T-helper 1 cell treated with Interleukin-12 subunit alpha and Interleukin-12 subunit beta and Interleukin-4 antibody, amounts not matched to agents 30 ng/mL and 1 ng/mL, for 36 hours (primary cell): ENCODE data around the gene NOTCH4. TPM values are rescaled to one million over a fixed set of nuclear protein-coding genes. Genes with fewer than 3 reads are reported as not detected.

Experiments used
- intact Hi-C: fragments of 100-400 bp; cut with micrococcal nuclease; formaldehyde crosslinking; loops from one replicate; pipeline ENCODE4 v1.15.1; 2024
- total RNA-seq: library from RNA; stranded (reverse); gene quantifications from 2 replicates; pipeline ENCODE4 v1.2.3, GENCODE V29; 2022

Gene NOTCH4
- total RNA-seq, 1 donor from 2014 or later: 0.25 TPM

- intact Hi-C loops: no loop called here
These were observed 74.6 kb downstream of the NOTCH4 start for GRCh38 chr6:32149092-32149755.

- intact Hi-C loops: loop anchor here (1.0 kb wide), 3 partner anchors 20 to 47 kb away; partner anchors contain the start of genes ATF6B and RNF5
These were observed 75.4 kb downstream of the NOTCH4 start for GRCh38 chr6:32148289-32149091.

- intact Hi-C loops: loop anchor here (1.0 kb wide), 3 partner anchors 19 to 48 kb away; partner anchors contain the start of genes ATF6B and RNF5
These were observed 76.3 kb downstream of the NOTCH4 start for GRCh38 chr6:32147401-32148132.

- intact Hi-C loops: no loop called here
These were observed 77.2 kb downstream of the NOTCH4 start for GRCh38 chr6:32146687-32147086.

GRCh38 chr6:32146287-32146686 lies 77.6 kb downstream of the NOTCH4 start:
- intact Hi-C loops: no loop called here

Other genes with a start within 250 kb of the NOTCH4 start
- 4.0 and 4.6 TPM in 2 replicates for gene C4A, start 242.0 kb downstream of the NOTCH4 start, total RNA-seq
- gene C4B, start 209.3 kb downstream of the NOTCH4 start, total RNA-seq: 4.2 and 4.6 TPM in 2 replicates
- 1.0 and 1.4 TPM in 2 replicates for gene CYP21A2, start 185.7 kb downstream of the NOTCH4 start, total RNA-seq
- 5.5 and 6.1 TPM in 2 replicates for gene TNXB, start 114.7 kb downstream of the NOTCH4 start, total RNA-seq
- 147 and 155 TPM in 2 replicates for gene ATF6B, start 95.8 kb downstream of the NOTCH4 start, total RNA-seq
- gene FKBPL, start 93.8 kb downstream of the NOTCH4 start, total RNA-seq: 5.3 and 5.5 TPM in 2 replicates
- 0.32 and 0.63 TPM in 2 replicates for gene PRRT1, start 72.1 kb downstream of the NOTCH4 start, total RNA-seq
- 9.8 and 11.1 TPM in 2 replicates for gene PPT2, start 69.9 kb downstream of the NOTCH4 start, total RNA-seq
- 6.5 and 6.8 TPM in 2 replicates for gene EGFL8, start 59.5 kb downstream of the NOTCH4 start, total RNA-seq
- gene AGPAT1, start 48.0 kb downstream of the NOTCH4 start, total RNA-seq: 45.0 and 46.4 TPM in 2 replicates
- 47.0 and 50.0 TPM in 2 replicates for gene RNF5, start 45.7 kb downstream of the NOTCH4 start, total RNA-seq
- gene AGER, start 39.8 kb downstream of the NOTCH4 start, total RNA-seq: 34.1 and 37.9 TPM in 2 replicates
- gene PBX2, start 33.9 kb downstream of the NOTCH4 start, total RNA-seq: 97.7 and 106 TPM in 2 replicates
- 264 and 265 TPM in 2 replicates for gene GPSM3, start 31.4 kb downstream of the NOTCH4 start, total RNA-seq
- not detected in 2 replicates for gene TSBP1, start 147.8 kb upstream of the NOTCH4 start, total RNA-seq
- not detected in 2 replicates for gene BTNL2, start 183.1 kb upstream of the NOTCH4 start, total RNA-seq
- 240 and 242 TPM in 2 replicates for gene HLA-DRA, start 215.8 kb upstream of the NOTCH4 start, total RNA-seq